HG03045 (cell line): ENCODE data around the gene UBE2B.
A peak's percentile ranks its signal among the peaks of the same experiment; 100 is the strongest.
"Not testable (repeated sequence)": the region's sequence is repeated elsewhere in the genome, so short reads cannot be mapped to it uniquely, and the experiment has no call there.

Source experiments
- ATAC-seq: cut with Tn5 transposase; IDR thresholded peaks from one replicate; pipeline ENCODE4 v1.9.1; 2021; ENCODE audit warnings: mild to moderate bottlenecking, moderate library complexity; ENCODE audit not compliant: unreplicated experiment

The UBE2B gene

DNA sequence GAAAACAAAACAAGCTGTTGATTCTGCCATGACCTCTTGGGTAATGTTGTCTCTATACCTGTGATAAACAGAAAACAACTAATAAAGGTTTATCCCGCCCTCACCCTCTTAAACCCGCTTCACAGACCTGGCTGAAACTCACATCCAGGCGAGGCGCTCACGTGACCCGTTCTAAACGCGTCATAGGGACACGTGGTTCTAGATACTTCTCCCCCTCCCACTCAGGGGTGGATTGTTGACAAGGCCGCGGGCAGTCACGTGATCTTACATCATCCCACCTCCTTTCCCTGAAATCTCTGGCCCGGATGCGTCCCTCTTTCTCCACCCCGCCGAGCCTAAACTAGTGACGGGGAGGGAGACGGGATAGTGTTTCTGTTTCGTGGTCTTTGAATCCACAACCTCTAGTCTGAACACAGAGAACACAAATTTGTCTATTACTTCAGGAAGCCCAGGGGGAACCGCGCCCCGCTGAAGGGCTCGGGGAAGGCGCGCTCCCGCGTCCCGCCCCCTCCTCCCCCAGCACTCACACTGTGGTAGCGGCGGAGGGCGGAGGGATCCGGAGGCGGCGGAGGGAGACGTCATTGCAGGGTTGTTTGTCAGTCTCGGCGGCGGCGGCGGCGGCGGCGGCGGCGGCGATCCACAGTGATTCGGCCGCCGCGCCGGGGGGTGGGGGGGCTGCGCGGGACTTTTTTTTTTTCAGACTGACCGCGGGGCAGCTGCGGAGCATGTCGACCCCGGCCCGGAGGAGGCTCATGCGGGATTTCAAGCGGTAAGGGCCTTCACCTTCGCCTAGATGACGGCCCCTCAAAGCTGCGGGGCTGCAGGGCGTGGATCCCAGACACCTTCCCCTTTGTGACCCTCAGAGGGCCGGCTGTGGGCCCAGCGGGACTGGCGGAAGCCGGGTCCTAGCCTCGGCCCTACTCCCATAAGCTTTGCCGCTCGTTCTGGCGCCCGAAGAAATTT lies at the start of gene UBE2B:
Gene UBE2B, plus strand, starts transcription at position 699 of the 963 bp plus-strand sequence. Its CDS starts 27 bp downstream, at position 726.
- peak; percentile 73 for ATAC-seq

DNA sequence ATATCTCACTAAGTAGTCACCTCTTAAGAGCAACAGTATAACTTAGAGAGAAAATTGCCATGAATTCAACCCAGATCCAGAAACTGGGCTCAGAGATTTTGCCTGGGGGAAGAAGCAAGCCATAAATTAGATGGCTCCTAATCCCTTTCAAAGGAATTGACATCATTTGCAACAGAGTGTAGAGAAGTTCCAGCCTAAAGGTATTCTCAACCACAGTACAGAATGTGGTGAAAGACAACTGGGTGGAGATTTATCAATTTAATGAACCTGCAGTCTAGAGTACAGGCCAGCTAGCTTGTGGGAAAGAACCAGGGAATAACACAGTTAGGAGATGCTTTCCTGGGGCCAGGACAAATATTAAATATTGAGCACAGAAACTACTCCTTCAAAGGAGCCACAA lies 44.0 kb upstream of the UBE2B start:
- no peak for ATAC-seq

DNA sequence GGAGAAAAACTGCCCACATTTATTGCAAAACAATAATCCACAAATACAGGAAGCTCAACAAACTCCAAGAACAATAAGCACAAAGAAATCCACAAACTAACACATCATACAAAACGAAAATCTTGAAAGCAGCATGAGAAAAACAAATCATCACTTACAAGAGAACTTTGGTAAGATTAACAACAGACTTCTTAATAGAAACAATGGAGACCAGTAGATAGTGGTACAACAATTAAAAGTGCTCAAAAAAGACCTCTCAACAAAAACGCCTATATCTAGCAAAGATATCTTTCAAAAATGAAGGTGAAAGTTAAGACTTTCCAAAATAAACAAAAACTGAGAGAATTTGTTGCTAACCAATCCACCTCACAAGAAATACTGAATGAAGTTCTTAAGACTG lies 42.8 kb upstream of the UBE2B start:
- no peak for ATAC-seq

DNA sequence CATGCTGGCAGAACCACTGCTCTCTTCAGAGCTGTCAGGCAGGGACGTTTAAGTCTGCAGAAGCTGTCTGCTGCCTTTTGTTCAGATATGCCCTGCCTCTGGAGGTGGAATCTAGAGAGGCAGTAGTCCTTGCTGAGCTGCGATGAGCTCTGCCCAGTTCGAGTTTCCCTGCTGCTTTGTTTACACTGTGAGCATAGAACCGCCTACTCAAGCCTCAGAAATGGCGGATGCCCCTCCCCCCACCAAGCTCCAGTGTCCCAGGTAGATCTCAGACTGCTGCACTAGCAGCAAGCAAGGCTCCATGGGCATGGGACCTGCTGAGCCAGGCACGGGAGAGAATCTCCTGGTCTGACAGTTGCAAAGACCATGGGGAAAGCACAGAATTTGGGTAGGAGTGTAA lies 34.5 kb upstream of the UBE2B start:
- not testable (repeated sequence) for ATAC-seq

DNA sequence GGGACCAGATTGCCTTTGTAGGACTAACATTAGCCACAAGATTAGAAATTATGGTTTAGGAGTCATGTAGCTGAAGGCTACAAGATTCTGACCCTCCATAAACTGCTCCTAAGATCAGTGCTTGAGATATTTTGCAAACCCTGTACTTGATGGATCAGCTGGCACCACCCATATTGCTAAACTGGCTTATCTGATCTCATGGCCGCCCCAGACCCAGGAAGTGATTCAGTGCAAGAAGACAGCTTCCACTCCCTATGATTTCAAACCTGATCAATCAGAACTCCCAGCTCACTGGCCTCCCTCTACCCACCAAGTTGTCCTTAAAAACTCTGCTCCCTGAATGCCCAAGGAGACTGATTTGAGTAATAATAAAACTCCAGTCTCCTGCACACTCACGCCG lies 27.9 kb upstream of the UBE2B start:
- ATAC-seq: not testable (repeated sequence)

DNA sequence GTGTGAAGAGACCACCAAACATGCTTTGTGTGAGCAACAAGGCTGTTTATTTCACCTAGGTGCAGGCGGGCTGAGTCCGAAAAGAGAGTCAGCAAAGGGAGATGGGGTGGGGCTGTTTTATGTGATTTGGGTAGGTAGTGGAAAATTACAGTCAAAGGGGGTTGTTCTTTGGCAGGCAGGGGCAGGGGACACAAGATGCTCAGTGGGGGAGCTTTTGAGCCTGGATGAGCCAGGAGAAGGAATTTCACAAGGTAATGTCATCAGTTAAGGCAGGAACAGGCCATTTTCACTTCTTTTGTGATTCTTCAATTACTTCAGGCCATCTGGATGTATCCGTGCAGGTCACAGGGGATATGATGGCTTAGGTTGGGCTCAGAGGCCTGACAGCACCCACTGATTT lies 25.9 kb upstream of the UBE2B start:
- ATAC-seq: not testable (repeated sequence)

DNA sequence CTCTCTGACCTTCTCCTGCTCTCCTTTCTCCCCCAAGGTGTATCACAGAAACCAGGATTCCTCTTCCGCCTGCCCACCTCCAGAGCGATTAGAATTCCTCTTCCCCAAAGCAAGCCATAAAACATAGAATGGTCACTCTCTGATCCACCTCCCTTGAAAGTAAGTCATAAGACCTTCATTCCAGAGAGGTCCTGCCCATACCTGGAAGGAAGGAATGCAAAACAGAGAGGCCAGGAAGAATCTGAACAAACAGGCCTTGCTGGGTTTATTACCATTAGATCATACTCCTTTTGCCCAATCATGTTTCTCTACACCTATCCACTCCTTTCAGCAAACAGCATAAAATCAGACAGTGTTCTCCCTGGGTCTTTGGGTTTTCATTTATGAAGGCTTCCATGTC lies 25.4 kb upstream of the UBE2B start:
- ATAC-seq: no peak

DNA sequence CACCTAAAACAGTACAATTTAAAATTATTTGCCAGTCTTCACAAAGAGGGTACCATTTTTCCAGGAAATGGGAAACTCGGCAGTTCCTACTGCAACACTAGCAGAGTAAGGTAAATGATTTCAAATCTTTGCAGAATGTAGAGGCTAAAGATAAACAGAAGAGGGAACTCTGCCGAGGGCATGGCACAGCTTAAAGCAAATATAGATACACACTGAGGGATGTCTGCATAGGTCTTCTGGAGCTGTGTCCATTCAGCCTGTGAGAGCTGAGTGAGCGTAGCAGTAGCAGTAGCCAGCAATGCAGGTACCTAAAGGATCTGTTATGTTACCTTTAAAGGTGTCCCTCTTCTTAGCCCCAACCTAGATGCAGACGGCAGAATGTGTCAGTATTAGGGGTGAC lies 21.9 kb upstream of the UBE2B start:
- ATAC-seq: no peak

DNA sequence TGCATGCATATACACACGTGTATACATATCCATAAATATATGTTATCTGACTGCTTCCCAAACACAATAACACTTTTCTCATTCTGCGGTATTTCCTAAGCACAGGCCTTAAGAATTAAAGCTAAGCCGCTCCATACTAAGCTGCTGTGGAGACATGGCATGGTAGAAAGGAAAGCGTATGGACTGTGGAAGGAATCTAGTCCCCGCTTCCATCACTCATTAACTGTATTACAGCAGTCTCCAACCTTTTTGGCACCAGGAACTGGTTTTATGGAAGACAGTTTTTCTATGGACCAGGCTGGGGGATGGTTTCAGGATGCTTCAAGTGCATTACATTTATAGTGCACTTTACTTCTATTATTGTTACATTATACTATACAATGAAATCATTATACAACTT lies 15.7 kb upstream of the UBE2B start:
- no peak for ATAC-seq

DNA sequence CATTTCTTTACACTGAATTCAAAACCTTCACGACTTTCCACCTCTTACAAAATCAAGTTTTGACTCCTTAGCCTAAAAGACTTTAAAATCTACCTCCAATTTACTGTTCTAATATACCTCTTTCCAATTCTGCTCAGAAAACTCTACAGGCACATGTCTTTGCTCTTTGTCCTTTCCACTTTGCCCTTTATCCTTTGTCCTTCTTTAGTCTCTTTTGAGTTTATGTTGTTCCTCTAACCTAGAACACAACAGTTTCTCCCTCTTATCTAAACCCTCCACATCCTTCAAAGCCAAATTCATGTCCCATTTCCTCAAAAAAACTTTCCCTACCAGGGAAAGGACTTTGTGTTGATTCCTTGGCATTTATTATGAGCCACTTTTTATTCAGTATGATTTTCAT lies 5.8 kb upstream of the UBE2B start:
- no peak for ATAC-seq

DNA sequence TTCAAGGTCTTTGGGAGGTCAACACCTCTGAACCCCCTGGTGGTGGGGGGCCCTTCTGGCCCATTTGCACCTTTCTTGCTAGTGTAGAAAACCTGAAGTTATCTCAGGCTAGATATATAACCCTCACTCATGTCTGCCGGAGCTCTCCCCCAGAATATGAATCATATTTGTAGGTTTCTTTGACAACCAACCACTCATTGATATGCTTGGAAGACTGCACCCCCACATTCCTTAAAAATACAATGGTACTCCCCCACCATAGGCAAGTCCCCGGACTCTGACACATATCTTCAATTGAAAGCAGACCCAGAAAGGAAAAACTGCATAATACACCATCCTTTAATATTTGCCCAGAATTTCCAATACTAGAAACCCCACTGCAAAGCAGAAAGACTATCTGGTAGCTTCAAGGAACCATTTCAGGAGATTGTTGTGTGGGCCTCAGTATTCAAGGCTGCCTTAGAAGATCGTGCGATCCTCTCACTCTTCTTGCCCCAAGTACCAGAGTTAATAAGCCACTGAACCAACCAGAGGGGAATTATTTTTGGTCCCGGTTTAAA lies 978 bp upstream of the UBE2B start:
- ATAC-seq: peak; percentile 3

DNA sequence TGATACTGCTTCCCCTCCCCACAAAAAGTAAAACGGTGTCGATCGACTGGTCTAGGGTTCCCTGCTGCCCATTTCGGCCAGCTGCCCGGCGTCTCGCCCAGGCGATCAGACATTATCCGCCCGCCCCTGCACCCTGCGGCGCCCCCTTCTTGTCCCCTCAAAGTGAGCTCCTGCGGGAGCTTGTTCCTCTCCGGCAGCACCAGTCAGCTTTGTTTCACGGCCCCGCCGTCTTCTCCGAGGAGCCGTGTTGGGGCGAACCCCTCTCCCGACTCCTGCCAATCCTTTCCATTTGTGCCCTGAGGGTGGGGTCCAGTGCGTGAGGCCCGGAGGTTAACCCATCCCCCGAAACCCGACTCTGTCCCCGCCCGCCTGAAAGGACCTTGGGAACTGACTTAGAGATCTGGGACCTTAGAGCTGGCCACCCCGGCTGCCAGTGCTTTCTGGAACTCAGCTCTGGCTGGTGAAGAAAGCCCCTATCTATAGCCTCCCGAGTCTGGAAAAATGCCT lies 518 bp downstream of the UBE2B start:
- ATAC-seq: peak; percentile 16

DNA sequence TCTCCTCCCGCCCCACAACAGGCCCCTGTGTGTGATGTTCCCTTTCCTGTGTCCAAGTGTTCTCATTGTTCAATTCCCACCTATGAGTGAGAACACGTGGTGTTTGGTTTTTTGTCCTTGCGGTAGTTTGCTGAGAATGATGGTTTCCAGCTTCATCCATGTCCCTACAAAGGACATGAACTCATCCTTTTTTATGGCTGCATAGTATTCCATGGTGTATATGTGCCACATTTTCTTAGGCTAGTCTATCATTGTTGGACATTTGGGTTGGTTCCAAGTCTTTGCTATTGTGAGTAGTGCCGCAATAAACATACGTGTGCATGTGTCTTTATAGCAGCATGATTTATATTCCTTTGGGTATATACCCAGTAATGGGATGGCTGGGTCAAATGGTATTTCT lies 2.3 kb downstream of the UBE2B start:
- not testable (repeated sequence) for ATAC-seq

DNA sequence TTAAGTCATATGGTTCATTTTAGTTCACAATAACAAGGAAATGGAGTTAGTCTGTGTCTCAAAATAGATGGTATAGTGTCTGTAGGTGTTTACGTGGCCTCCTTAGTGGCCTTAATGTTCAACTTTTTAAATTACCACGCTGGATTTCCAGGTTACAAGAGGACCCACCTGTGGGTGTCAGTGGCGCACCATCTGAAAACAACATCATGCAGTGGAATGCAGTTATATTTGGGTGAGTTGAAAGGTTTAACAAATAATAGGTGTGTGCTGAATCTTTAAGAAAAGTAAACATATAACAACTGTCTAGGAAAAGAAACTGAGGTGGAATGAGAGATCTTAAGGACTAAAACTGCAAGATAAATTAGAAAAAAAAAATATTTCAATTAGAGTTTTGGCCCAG lies 2.9 kb downstream of the UBE2B start:
- no peak for ATAC-seq

DNA sequence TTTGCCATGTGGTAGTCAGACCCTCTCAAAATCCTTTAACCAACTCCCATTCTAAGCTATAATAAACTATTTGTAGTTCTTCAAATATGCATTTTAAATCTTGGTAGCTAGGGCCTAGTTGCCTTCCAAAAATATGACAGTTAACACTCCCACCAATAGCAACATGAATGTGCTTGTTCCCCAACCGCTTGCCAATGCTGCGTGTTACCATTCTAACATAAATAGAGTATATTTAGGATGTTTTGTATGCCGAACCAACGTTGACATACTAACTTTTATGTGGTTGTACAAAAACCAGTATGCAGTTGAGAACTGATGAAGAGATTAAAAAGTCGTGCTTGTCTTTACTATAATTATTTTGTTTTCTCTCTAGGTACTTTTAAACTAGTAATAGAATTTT lies 9.0 kb downstream of the UBE2B start:
- ATAC-seq: no peak

DNA sequence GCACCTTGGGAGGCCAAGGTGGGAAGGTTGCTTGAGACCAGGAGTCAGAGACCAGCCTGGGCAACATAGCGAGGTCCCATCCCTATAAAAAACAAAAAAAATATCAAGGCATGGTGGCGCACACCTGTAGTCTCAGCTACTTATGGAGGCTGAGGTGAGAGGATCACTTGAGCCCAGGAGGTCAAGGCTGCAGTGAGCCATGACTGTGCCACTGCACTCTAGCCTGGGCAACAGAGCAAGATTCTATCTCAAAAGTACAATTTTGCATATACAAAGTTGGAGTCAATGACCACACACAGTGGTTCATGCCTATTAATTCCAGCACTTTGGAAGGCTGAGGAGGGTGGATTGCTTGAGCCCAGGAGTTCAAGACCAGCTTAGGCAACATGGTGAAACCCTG lies 10.8 kb downstream of the UBE2B start:
- ATAC-seq: not testable (repeated sequence)

DNA sequence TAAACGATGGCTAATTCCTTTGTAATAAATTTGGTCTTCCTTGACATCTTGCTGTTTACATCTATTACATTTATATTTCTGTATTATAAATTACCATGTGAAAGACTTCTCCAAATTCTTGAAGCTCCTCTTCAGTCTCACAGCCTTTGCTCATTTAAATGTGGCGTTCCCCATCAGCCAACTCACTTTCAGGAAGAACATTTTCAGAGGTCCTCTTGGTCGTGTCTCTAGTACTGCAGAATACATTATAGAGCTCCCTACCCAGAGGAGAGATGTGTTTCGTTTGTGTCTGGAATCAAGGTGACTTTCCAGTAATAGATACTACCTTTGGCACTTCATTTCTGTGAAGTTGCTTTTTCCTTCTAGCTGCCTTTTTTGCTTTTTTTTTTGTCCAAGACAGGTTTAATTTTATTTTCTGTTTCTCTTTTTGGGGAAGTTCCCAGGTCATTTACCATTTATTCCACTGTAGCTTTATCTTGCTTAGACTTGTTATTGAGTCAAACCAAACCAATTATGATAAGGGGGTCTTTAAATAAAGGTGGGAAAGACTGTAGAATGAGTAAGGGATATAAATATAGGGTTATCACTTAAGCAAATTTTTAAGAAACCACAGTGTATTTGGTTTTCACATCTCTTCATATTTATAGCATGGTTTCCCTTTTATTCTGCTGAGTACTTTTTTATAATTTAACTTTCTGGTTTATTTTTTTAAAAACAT lies 12.8 kb downstream of the UBE2B start:
- no peak for ATAC-seq

DNA sequence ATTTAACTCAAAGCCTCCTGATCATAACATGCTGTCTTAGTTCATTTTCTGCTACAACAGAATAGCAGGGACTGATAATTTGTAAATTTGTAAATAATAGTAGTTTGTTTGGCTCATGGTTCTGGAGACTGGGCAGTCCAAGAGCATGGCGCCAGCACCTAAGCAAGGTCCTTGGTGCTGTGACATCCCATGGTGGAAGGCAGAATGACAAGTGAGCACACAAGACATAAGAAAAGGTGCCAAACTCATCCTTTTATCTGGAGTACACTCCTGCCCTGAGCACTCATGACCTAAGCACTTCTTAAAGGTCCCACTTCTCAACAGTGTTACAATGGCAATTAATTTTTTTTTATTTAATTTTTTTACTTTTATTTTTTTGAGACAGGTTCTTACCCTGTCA lies 16.1 kb downstream of the UBE2B start:
- no peak for ATAC-seq

DNA sequence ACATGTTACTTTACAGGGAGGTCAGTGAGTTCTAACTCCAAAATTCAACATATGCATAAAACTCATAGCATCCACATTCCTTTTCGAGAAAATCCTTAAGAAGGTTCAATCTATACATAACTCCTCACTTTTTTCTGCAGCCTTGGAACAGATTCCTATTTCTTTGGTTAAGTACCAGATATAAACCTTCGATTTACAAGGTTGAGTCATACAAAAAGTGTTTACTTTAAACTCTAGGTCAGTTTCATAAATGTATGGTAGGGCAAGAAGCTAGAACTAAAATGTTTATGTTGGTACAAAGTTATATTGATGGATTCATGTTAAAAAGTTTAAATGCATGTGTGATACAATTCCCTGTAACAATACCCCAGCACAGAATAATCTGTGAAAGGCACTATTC lies 20.9 kb downstream of the UBE2B start:
- no peak for ATAC-seq

DNA sequence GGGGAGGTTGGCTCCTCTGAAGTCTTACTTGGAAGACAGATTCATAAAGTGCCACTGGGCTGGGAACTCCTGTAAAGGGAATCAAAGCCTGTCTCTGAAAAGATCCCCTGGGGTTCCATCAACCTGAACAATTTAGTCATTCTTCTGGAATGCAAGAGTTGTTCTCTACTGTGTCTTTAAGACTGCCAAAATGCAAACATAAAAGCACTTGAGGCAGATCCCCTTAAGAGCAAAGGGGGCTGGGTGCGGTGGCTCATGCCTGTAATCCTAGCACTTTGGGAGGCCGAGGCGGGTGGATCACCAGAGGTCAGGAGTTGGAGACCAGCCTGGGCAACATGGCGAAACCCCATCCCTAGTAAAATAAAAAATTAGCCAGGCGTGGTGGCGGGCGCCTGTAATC lies 23.6 kb downstream of the UBE2B start:
- no peak for ATAC-seq

DNA sequence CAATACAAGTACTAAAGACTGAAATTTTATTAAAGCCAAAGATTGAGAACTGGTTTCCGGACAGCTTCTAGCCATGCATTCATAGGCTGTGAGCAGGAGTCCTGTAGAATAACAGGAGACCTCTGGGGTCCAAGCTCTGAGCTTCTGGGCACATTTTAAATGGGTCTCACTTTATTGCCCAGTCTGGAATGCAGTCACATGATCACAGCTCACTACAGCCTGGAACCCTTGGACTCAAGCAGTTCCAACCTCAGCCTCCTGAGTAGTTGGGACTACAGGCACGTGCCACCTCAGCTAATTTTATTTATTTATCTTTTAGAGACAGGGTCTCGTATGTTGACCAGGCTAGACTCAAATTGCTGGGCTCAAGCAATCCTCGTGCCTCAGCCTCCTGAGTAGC lies 24.9 kb downstream of the UBE2B start:
- no peak for ATAC-seq

DNA sequence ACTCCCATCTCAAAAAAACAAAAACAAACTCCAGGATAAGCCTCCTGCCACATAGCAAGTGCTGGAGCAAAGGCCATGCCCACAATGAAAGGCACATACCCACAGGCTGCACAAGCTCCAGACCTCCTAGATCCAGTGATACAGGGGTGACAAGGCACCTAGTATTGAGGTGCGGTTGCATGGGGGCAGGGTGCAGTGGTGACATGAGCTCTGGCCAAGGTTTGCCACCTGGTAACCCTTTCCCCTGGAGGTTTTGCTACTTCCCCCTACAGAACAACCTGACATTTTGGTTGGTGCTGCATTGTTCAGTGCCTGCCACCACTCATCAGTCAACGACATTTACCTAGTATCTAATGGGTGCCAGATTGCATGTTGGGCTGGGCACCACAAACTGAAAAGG lies 25.8 kb downstream of the UBE2B start:
- ATAC-seq: no peak
